Spleen (tissue), 11 donors: ENCODE results near the gene ADPRS. TPM values are rescaled to one million over a fixed set of nuclear protein-coding genes. Genes with fewer than 3 reads are reported as not detected.

Experiments used
- DNase-seq: peaks from one replicate; pipeline ENCODE4 v3.0.0-alpha.2; 2020
- H3K27ac ChIP-seq, 8 donors: fragments of 200-600 bp; sonication (generic) in 7 of 8; 1 replicate in 4 of 8; 2 replicates in 4 of 8; pipeline versions ENCODE4 v1.5.0 to v1.8.0; 2016 to 2021; ENCODE audit warnings: inconsistent platforms in 4 of 8, mild to moderate bottlenecking in 4 of 8, moderate library complexity in 1 of 8
- H3K27me3 ChIP-seq, 7 donors: fragments of 200-600 bp; sonication (generic) in 6 of 7; replicated peaks in 1 of 7; 1 replicate in 4 of 7; 2 replicates in 3 of 7; pipeline versions ENCODE4 v1.5.0 to v1.8.0; 2016 to 2021; ENCODE audit warnings: inconsistent platforms in 3 of 7, mild to moderate bottlenecking in 1 of 7
- H3K36me3 ChIP-seq, 6 donors: fragments of 200-600 bp; sonication (generic) in 5 of 6; 1 replicate in 4 of 6; 2 replicates in 2 of 6; pipeline versions ENCODE4 v1.5.0 to v1.8.0; 2016 to 2021; ENCODE audit warnings: inconsistent platforms in 2 of 6
- H3K4me1 ChIP-seq, 6 donors: fragments of 200-600 bp; sonication (generic) in 5 of 6; 1 replicate in 3 of 6; 2 replicates in 3 of 6; pipeline versions ENCODE4 v1.5.0 to v1.8.0; 2016 to 2021; ENCODE audit warnings: inconsistent platforms in 3 of 6
- H3K4me3 ChIP-seq, 8 donors: fragments of 200-600 bp; sonication (generic) in 7 of 8; 1 replicate in 4 of 8; 2 replicates in 4 of 8; pipeline versions ENCODE4 v1.5.0 to v1.8.0; 2016 to 2021; ENCODE audit warnings: inconsistent platforms in 4 of 8, mild to moderate bottlenecking in 4 of 8, moderate library complexity in 2 of 8
- H3K9me3 ChIP-seq, 8 donors: fragments of 200-600 bp; sonication (generic) in 7 of 8; 1 replicate in 4 of 8; 2 replicates in 4 of 8; pipeline versions ENCODE4 v1.5.0 to v1.8.0; 2016 to 2021; ENCODE audit warnings: inconsistent platforms in 4 of 8
- CTCF ChIP-seq, 11 experiments: fragments of 200-600 bp in 7 of 11; fragments of 450-650 bp in 4 of 11; sonication (generic) in 4 of 11; IDR thresholded peaks in 8 of 11; conservative IDR thresholded peaks in 3 of 11; 1 replicate in 7 of 11; 2 replicates in 4 of 11; pipeline versions ENCODE4 v1.4.0 to v1.8.0; 2016 to 2021; ENCODE audit warnings: antibody characterized with exemption in 11 of 11, inconsistent platforms in 4 of 11, mild to moderate bottlenecking in 1 of 11
- POLR2A ChIP-seq, 3 donors: fragments of 450-650 bp; IDR thresholded peaks; one replicate each; pipeline ENCODE4 v1.5.1; 2017; ENCODE audit warnings: antibody characterized with exemption in 3 of 3, mild to moderate bottlenecking in 1 of 3
- POLR2AphosphoS5 ChIP-seq, 3 donors: sonication (generic); formaldehyde crosslinking; IDR thresholded peaks; one replicate each; pipeline ENCODE4 v1.5.1; 2017; ENCODE audit warnings: antibody characterized with exemption in 3 of 3
- WGBS, 5 donors: extraction: QIAGEN DNeasy Blood & Tissue Kit in 3 of 5; methylation state at CpG; one replicate each; pipeline versions ENCODE4 v1.1.5 to v1.1.7; 2013 to 2018; 5-methylcytosine and 5-hydroxymethylcytosine counted together
- intact Hi-C: fragments of 100-400 bp; cut with DNase I; formaldehyde crosslinking; loops from one replicate; pipeline ENCODE4 v1.15.0; 2023; ENCODE audit warnings: low total_unique reads
- polyA plus RNA-seq, 3 donors: library from polyadenylated mRNA; stranded (reverse); fragments of 200-250 nt; gene quantifications; one replicate each; pipeline ENCODE4 v1.2.1, GENCODE V29; 2013
- total RNA-seq, 7 donors: library from RNA; depleted of rRNA in 3 of 7; stranded (reverse); fragments of >200 nt in 3 of 7; fragmentation: NEBNext Ultra II Directional in 4 of 7; extraction: Animal tissue kit (Norgen Biotek cat#: 25700) in 4 of 7; gene quantifications; one replicate each; pipeline versions ENCODE4 v1.1.0 to v1.2.1, GENCODE V29; 2016 to 2021
- donor health status: healthy with polysubstance abuse.
- donor health status: DM: no; HTN: no; CAD: no; lungs with moderate emphysema.
- donor health status: DM: no; HTN: no; CAD: no.
- donor health status: Bipolar disorder and iron deficiency.
- donor health status: healthy.
- donor health status: DM: no; HTN: no; CAD: no.
- donor health status: DM: yes; HTN: yes; CAD: no.

ADPRS gene
- total and polyA plus RNA-seq, 10 donors = 21.3 to 44.9 (median 26.2) TPM

- TF ChIP-seq CTCF (IDR thresholded peaks at IDR 0.05 in 8 of 11, conservative IDR thresholded peaks at IDR 0.05 in 3 of 11) = no peak
- TF ChIP-seq POLR2A (IDR thresholded peaks at IDR 0.05) = no peak
- no peak for TF ChIP-seq POLR2AphosphoS5 (IDR thresholded peaks at IDR 0.05)
- Histone ChIP-seq H3K4me1 (peaks cover 3 to 30% (median 25%) of the 10 kb centered on the region in 6 donors), H3K27ac (no peak overlapping the region), H3K9me3 (no peaks in the 10 kb centered on the region), H3K36me3 (no peaks in the 10 kb centered on the region), H3K4me3 (peak overlapping the region in 6 of 8 donors; percentile 11 to 63 (median 37)), H3K27me3 (peaks cover 0 to 49% (median 17%) of the 10 kb centered on the region in 7 donors)
- intact Hi-C loops = no loop called here
- peak; percentile 61 for DNase-seq
- WGBS, 5 donors = 61 to 73% (median 64%) methylated on average over 14 to 19 of the region's 19 CpGs
Observed at GRCh38 chr1:36084497-36085115, 4.1 kb upstream of the ADPRS start.

GRCh38 chr1:36085126-36085525 lies 3.6 kb upstream of the ADPRS start:
- H3K9me3 ChIP-seq = no peaks in the 10 kb centered on the region
- WGBS, 5 donors = 88 to 94% (median 93%) methylated on average over 9 of the region's 9 CpGs
- H3K27ac ChIP-seq = no peak overlapping the region
- peaks cover 0 to 49% (median 17%) of the 10 kb centered on the region in 7 donors for H3K27me3 ChIP-seq
- H3K36me3 ChIP-seq = no peaks in the 10 kb centered on the region
- intact Hi-C loops = no loop called here
- H3K4me3 ChIP-seq = no peak overlapping the region
- TF ChIP-seq CTCF (IDR thresholded peaks at IDR 0.05 in 8 of 11, conservative IDR thresholded peaks at IDR 0.05 in 3 of 11) = no peak
- no peak for TF ChIP-seq POLR2A (IDR thresholded peaks at IDR 0.05)
- TF ChIP-seq POLR2AphosphoS5 (IDR thresholded peaks at IDR 0.05) = no peak
- peaks cover 8 to 35% (median 30%) of the 10 kb centered on the region in 6 donors for H3K4me1 ChIP-seq
- DNase-seq = peak; percentile 51

- peak; percentile 54 for DNase-seq
- 90 to 95% (median 92%) methylated on average over 29 of the region's 29 CpGs for WGBS, 5 donors
- Histone ChIP-seq H3K9me3 (no peaks in the 10 kb centered on the region), H3K36me3 (peaks cover 0 to 6% (median 1%) of the 10 kb centered on the region in 6 donors), H3K4me3 (no peak overlapping the region), H3K27ac (no peak overlapping the region), H3K4me1 (peaks cover 15 to 43% (median 36%) of the 10 kb centered on the region in 6 donors), H3K27me3 (peaks cover 0 to 49% (median 17%) of the 10 kb centered on the region in 7 donors)
- intact Hi-C loops = no loop called here
- no peak for TF ChIP-seq POLR2A (IDR thresholded peaks at IDR 0.05)
- no peak for TF ChIP-seq POLR2AphosphoS5 (IDR thresholded peaks at IDR 0.05)
- TF ChIP-seq CTCF (IDR thresholded peaks at IDR 0.05 in 8 of 11, conservative IDR thresholded peaks at IDR 0.05 in 3 of 11) = no peak
Observed at GRCh38 chr1:36085686-36086526, 2.8 kb upstream of the ADPRS start.
